CD14-positive monocyte (primary cell): Measurements from ENCODE around the gene SYP. TPM values are rescaled to one million over a fixed set of nuclear protein-coding genes. Genes with fewer than 3 reads are reported as not detected.
A peak's percentile ranks its signal among the peaks of the same experiment; 100 is the strongest.
"Not testable (repeated sequence)": the region's sequence is repeated elsewhere in the genome, so short reads cannot be mapped to it uniquely, and the experiment has no call there.

Experiments
- DNase-seq, 3 donors: peaks; one replicate each; pipeline ENCODE4 v3.0.0-alpha.2; 2011 to 2022
- H2AFZ ChIP-seq: 2 replicates; pipeline ENCODE4 v1.6.0; 2012; ENCODE audit warnings: mild to moderate bottlenecking, low read depth, low read length, inconsistent platforms; ENCODE audit not compliant: insufficient read depth, poor library complexity, severe bottlenecking
- H3K27ac ChIP-seq, 2 donors: 1 replicate in 1 of 2; 2 replicates in 1 of 2; pipeline ENCODE4 v1.5.1; 2012 to 2013; ENCODE audit warnings: low read length in 2 of 2, control low read depth in 1 of 2, inconsistent platforms in 1 of 2, low read depth in 1 of 2, mild to moderate bottlenecking in 1 of 2
- H3K27me3 ChIP-seq, 2 donors: one replicate each; pipeline versions ENCODE4 v1.6.0 to v1.6.1; 2011 to 2013; ENCODE audit warnings: low read length in 2 of 2; ENCODE audit not compliant: control insufficient read depth in 2 of 2, insufficient read depth in 2 of 2
- H3K36me3 ChIP-seq, 2 donors: replicated peaks in 1 of 2; 1 replicate in 1 of 2; 2 replicates in 1 of 2; pipeline versions ENCODE4 v1.5.1 to v1.6.1; 2012 to 2013; ENCODE audit warnings: low read length in 2 of 2, control low read depth in 1 of 2, inconsistent platforms in 1 of 2, mild to moderate bottlenecking in 1 of 2; ENCODE audit not compliant: insufficient read depth in 2 of 2, control insufficient read depth in 1 of 2
- H3K4me1 ChIP-seq, 2 donors: 1 replicate in 1 of 2; 2 replicates in 1 of 2; pipeline versions ENCODE4 v1.5.1 to v1.6.1; 2012 to 2013; ENCODE audit warnings: low read length in 2 of 2, control low read depth in 1 of 2, inconsistent platforms in 1 of 2, mild to moderate bottlenecking in 1 of 2, moderate library complexity in 1 of 2; ENCODE audit not compliant: insufficient read depth in 2 of 2, control insufficient read depth in 1 of 2
- H3K4me2 ChIP-seq: replicated peaks from 2 replicates; pipeline ENCODE3; 2012; ENCODE audit warnings: low read length, moderate library complexity, mild to moderate bottlenecking; ENCODE audit not compliant: poor library complexity, severe bottlenecking; ENCODE audit errors: extremely low read depth
- H3K4me3 ChIP-seq, 3 experiments: fragments of 200-600 bp in 1 of 3; sonication (generic) in 1 of 3; replicated peaks in 1 of 3; 1 replicate in 2 of 3; 2 replicates in 1 of 3; pipeline ENCODE4 v1.5.1; 2011 to 2013; ENCODE audit warnings: low read length in 3 of 3, mild to moderate bottlenecking in 3 of 3, control low read depth in 2 of 3, low read depth in 2 of 3, inconsistent platforms in 1 of 3, moderate library complexity in 1 of 3
- H3K79me2 ChIP-seq: 2 replicates; pipeline ENCODE4 v1.6.0; 2012; ENCODE audit warnings: mild to moderate bottlenecking, control low read depth, inconsistent platforms, low read length, moderate library complexity; ENCODE audit not compliant: insufficient read depth
- H3K9ac ChIP-seq: 2 replicates; pipeline ENCODE4 v1.6.0; 2017; ENCODE audit warnings: low read length, mild to moderate bottlenecking; ENCODE audit not compliant: insufficient read depth, poor library complexity, severe bottlenecking
- H3K9me3 ChIP-seq, 2 donors: replicated peaks in 1 of 2; 1 replicate in 1 of 2; 2 replicates in 1 of 2; pipeline versions ENCODE4 v1.5.1 to v1.6.1; 2012 to 2013; ENCODE audit warnings: low read length in 2 of 2, control low read depth in 1 of 2; ENCODE audit not compliant: control insufficient read depth in 1 of 2, insufficient read depth in 1 of 2
- H4K20me1 ChIP-seq: 2 replicates; pipeline ENCODE4 v1.6.0; 2012; ENCODE audit warnings: mild to moderate bottlenecking, low read length, control low read depth, moderate library complexity; ENCODE audit not compliant: insufficient read depth
- H3K27ac Mint-ChIP-seq, 7 donors: one replicate each; pipeline ENCODE4 v1.8.0; 2020; ENCODE audit warnings: mild to moderate bottlenecking in 7 of 7, mixed read lengths in 7 of 7, moderate library complexity in 6 of 7, inconsistent platforms in 2 of 7
- H3K27me3 Mint-ChIP-seq, 3 donors: one replicate each; pipeline ENCODE4 v1.8.0; 2021 to 2022; ENCODE audit warnings: low read depth in 3 of 3, mild to moderate bottlenecking in 3 of 3, mixed read lengths in 3 of 3, moderate library complexity in 3 of 3, inconsistent platforms in 1 of 3
- H3K36me3 Mint-ChIP-seq, 2 donors: one replicate each; pipeline ENCODE4 v1.8.0; 2020; ENCODE audit warnings: mixed read lengths in 2 of 2, inconsistent platforms in 1 of 2, mild to moderate bottlenecking in 1 of 2
- H3K4me1 Mint-ChIP-seq: one replicate; pipeline ENCODE4 v1.8.0; 2020; ENCODE audit warnings: mild to moderate bottlenecking, mixed read lengths
- H3K4me3 Mint-ChIP-seq, 2 donors: one replicate each; pipeline ENCODE4 v1.8.0; 2020; ENCODE audit warnings: mild to moderate bottlenecking in 2 of 2, mixed read lengths in 2 of 2, moderate library complexity in 1 of 2
- H3K9me3 Mint-ChIP-seq, 7 donors: one replicate each; pipeline ENCODE4 v1.8.0; 2020 to 2022; ENCODE audit warnings: mixed read lengths in 7 of 7, mild to moderate bottlenecking in 6 of 7, moderate library complexity in 6 of 7, inconsistent platforms in 2 of 7
- CTCF ChIP-seq: fragments of 200-600 bp; IDR thresholded peaks from one replicate; pipeline ENCODE4 v1.8.0; 2022; ENCODE audit warnings: antibody characterized with exemption, mild to moderate bottlenecking
- WGBS: methylation state at CpG from one replicate; pipeline ENCODE4 v1.1.5; 2013; ENCODE audit warnings: missing lambda C conversion rate; ENCODE audit not compliant: insufficient coverage; 5-methylcytosine and 5-hydroxymethylcytosine counted together
- intact Hi-C, 2 donors: fragments of 100-400 bp; cut with micrococcal nuclease; formaldehyde crosslinking; loops; one replicate each; pipeline versions ENCODE4 v1.15.0 to v1.15.1; 2023
- polyA plus RNA-seq, 3 donors: library from polyadenylated mRNA; depleted of rRNA in 1 of 3; unstranded in 2 of 3; stranded (reverse) in 1 of 3; fragments of 300-500 nt in 2 of 3; fragments of >200 nt in 1 of 3; fragmentation: Illumina TruSeq in 2 of 3; gene quantifications; 1 replicate in 2 of 3; 2 replicates in 1 of 3; pipeline ENCODE4 v1.2.3, GENCODE V29; 2012 to 2021
- small RNA-seq: library from RNA; depleted of rRNA; stranded (forward); fragments of <200 nt; gene quantifications from one replicate; pipeline ENCODE3, GENCODE V24; 2012; ENCODE audit warnings: low read depth; ENCODE audit not compliant: insufficient read length

Gene SYP
- polyA plus RNA-seq, 3 donors: 0.27 to 0.69 (median 0.68) TPM

- H3K36me3 ChIP-seq, H4K20me1 ChIP-seq, H3K27me3 Mint-ChIP-seq, DNase-seq, H3K4me1 Mint-ChIP-seq, H3K4me3 ChIP-seq, H3K27me3 ChIP-seq, H2AFZ ChIP-seq, H3K4me3 Mint-ChIP-seq, H3K36me3 Mint-ChIP-seq, H3K4me2 ChIP-seq, intact Hi-C loops, H3K27ac ChIP-seq, H3K9ac ChIP-seq, H3K79me2 ChIP-seq, H3K4me1 ChIP-seq: not testable (repeated sequence)
- Mint-ChIP-seq H3K9me3 (peaks cover 6 to 50% (median 42%) of the 10 kb centered on the region in 7 donors), H3K27ac (peak overlapping the region in 1 of 7 donors; percentile 58)
- peak; percentile 34 for TF ChIP-seq CTCF
- no CpG with 5 or more reads among the region's 9 CpGs for WGBS
- H3K9me3 ChIP-seq: peaks cover 29 to 32% of the 10 kb centered on the region in 2 donors
Measured at GRCh38 chrX:49142264-49142663, 57.7 kb downstream of the SYP start.

GRCh38 chrX:49139713-49140112 lies 60.3 kb downstream of the SYP start:
- no peak overlapping the region for H3K4me2 ChIP-seq
- H2AFZ ChIP-seq: no peak overlapping the region
- no peak overlapping the region for H3K4me3 ChIP-seq
- no peak overlapping the region for H3K9ac ChIP-seq
- no CpG with 5 or more reads among the region's 4 CpGs for WGBS
- H4K20me1 ChIP-seq: no peaks in the 10 kb centered on the region
- H3K27ac ChIP-seq: no peak overlapping the region
- no peaks in the 10 kb centered on the region for H3K4me1 Mint-ChIP-seq
- TF ChIP-seq CTCF: no peak
- H3K4me1 ChIP-seq: no peaks in the 10 kb centered on the region
- peaks cover 6 to 53% (median 47%) of the 10 kb centered on the region in 7 donors for H3K9me3 Mint-ChIP-seq
- no peak overlapping the region for H3K27ac Mint-ChIP-seq
- no peak overlapping the region for H3K4me3 Mint-ChIP-seq
- H3K36me3 ChIP-seq: no peaks in the 10 kb centered on the region
- no peaks in the 10 kb centered on the region for H3K27me3 ChIP-seq
- peaks cover 0 to 4% of the 10 kb centered on the region in 2 donors for H3K36me3 Mint-ChIP-seq
- H3K79me2 ChIP-seq: no peaks in the 10 kb centered on the region
- H3K9me3 ChIP-seq: peaks cover 29 to 32% of the 10 kb centered on the region in 2 donors
- no peak for DNase-seq
- peaks cover 0 to 3% (median 0%) of the 10 kb centered on the region in 3 donors for H3K27me3 Mint-ChIP-seq
- intact Hi-C loops: no loop called here

Small RNA genes within 50 kb of the gene (small RNA-seq; reads per million reads assigned to genes)
- not detected for gene RN7SL262P

Other genes starting within 250 kb of the SYP start
- gene OTUD5, start 242.6 kb downstream of the SYP start, polyA plus RNA-seq: 10 to 100 TPM in 2 of 3 donors, 1 to 10 TPM in 1; 8.4 to 75.0 (median 12.4) TPM
- 1 to 10 TPM in 1 of 3 donors, not detected in 2; 4.9 TPM for gene KCND1, start 228.3 kb downstream of the SYP start, polyA plus RNA-seq
- gene GRIPAP1, start 197.9 kb downstream of the SYP start, polyA plus RNA-seq: 100 to 1,000 TPM in 1 of 3 donors, 10 to 100 TPM in 1, 1 to 10 TPM in 1; 3.8 to 103 (median 10.7) TPM
- gene TFE3, start 156.8 kb downstream of the SYP start, polyA plus RNA-seq: 10 to 100 TPM; 12.8 to 41.2 (median 22.0) TPM
- under 1 TPM in 2 of 3 donors, not detected in 1; 0.11 to 0.89 TPM for gene CCDC120, start 141.2 kb downstream of the SYP start, polyA plus RNA-seq
- gene PRAF2, start 126.2 kb downstream of the SYP start, polyA plus RNA-seq: 1 to 10 TPM; 4.1 to 7.9 (median 5.5) TPM
- 100 to 1,000 TPM in 1 of 3 donors, 10 to 100 TPM in 2; 83.1 to 207 (median 83.8) TPM for gene WDR45, start 120.3 kb downstream of the SYP start, polyA plus RNA-seq
- gene GPKOW, start 76.5 kb downstream of the SYP start, polyA plus RNA-seq: 10 to 100 TPM; 14.3 to 23.1 (median 18.1) TPM
- gene MAGIX, start 37.4 kb downstream of the SYP start, polyA plus RNA-seq: 1 to 10 TPM; 1.1 to 2.0 (median 1.5) TPM
- gene PLP2, start 28.3 kb downstream of the SYP start, polyA plus RNA-seq: 100 to 1,000 TPM; 280 to 374 (median 330) TPM
- gene PRICKLE3, start 13.8 kb downstream of the SYP start, polyA plus RNA-seq: 10 to 100 TPM in 1 of 3 donors, 1 to 10 TPM in 2; 4.4 to 22.3 (median 5.4) TPM
- gene CACNA1F, start 33.1 kb upstream of the SYP start, polyA plus RNA-seq: under 1 TPM in 1 of 3 donors, not detected in 2; 0.73 TPM
- gene CCDC22, start 35.3 kb upstream of the SYP start, polyA plus RNA-seq: 10 to 100 TPM; 24.8 to 36.3 (median 36.2) TPM
- gene FOXP3, start 64.5 kb upstream of the SYP start, polyA plus RNA-seq: under 1 TPM in 1 of 3 donors, not detected in 2; 0.10 TPM
- 1 to 10 TPM in 2 of 3 donors, under 1 TPM in 1; 0.47 to 1.6 (median 1.6) TPM for gene PPP1R3F, start 69.6 kb upstream of the SYP start, polyA plus RNA-seq
- not detected for gene GAGE10, start 103.5 kb upstream of the SYP start, polyA plus RNA-seq
- not detected for gene GAGE12J, start 121.8 kb upstream of the SYP start, polyA plus RNA-seq
- gene GAGE13, start 131.4 kb upstream of the SYP start, polyA plus RNA-seq: not detected